Measurements from ENCODE around the gene SPDYE1.
A peak's percentile ranks its signal among the peaks of the same experiment; 100 is the strongest.
"Not testable (repeated sequence)": the region's sequence is repeated elsewhere in the genome, so short reads cannot be mapped to it uniquely, and the experiment has no call there.

Gene SPDYE1

GRCh38 chr7:43990829-43991228, 6.9 kb upstream of the SPDYE1 start:
- DNase-seq (ENCODE audit: low spot score); FAIRE-seq: not testable (repeated sequence)

GRCh38 chr7:43992896-43993295, 4.8 kb upstream of the SPDYE1 start:
- DNase-seq (ENCODE audit: low spot score): peak; percentile 49
- FAIRE-seq: peak; percentile 83

DNA sequence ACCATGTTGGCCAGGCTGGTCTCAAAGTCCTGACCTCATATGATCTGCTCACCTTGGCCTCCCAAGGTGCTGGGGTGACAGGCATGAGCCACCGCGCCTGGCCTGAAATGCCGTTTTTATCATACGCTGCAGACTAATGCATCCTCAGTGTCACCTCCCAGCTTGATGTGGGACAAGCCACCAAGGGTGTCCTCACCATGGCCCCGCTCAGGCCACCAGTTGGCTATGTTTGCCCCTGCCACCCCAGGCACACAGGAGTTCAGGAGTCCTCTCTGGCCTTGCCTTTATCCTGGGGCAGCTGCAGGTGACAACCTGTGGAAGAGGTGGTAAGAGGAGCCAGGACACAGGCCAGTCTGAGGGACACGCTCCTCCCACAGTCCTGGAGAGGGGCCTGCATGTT, 3.0 kb upstream of the SPDYE1 start:
- not testable (repeated sequence) for DNase-seq (ENCODE audit: low spot score); FAIRE-seq

GRCh38 chr7:44012081-44012480, 14.4 kb downstream of the SPDYE1 start:
- not testable (repeated sequence) for DNase-seq (ENCODE audit: low spot score); FAIRE-seq

GRCh38 chr7:44015090-44015489, 17.4 kb downstream of the SPDYE1 start:
- FAIRE-seq; DNase-seq (ENCODE audit: low spot score): not testable (repeated sequence)

DNA sequence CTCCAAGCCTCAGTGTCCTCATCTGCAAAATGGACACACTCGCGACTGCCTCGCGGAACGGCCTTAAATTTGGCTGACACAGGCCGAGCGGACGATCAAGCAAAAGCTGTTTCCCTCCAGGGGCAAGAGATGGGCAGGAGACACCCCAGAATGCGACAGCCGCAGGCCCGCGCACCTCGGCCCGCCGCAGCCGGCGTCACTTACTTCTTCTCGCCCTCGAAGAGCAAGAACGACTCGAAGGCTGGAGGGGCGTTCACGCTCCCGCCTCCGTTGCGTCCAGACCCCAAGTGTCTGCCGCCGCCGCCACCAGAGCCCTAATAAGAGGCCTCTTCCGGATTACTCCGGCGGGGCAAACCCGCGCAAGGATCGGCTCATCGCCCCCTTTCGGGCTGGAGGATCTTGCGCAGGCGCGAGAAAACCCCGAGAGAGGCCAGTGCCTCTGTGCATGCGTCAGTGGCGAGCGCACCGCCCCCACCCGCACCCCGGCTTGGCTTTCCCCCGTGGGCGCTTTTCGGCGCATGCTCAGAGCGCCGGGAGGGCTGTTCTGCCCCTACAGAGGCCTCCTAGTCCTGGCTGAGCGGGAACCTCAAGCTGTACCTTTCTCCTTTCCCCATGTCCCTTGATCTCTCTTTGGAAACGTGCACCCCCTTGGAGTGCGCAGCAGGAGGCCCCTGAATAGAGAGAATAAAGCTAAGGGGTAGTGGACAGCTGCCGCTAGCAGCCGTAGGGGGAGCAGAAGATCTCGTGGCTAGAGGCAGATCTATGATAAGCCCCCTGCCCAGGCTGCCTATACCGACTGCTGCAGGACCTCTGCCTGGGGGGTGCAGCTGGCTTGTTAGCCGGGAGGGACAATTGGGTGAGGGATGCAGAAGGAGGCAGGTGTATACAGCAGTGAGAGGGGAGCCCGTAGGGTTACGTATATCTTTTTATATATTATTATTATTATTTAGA, 21.4 kb downstream of the SPDYE1 start:
- not testable (repeated sequence) for FAIRE-seq
- DNase-seq (ENCODE audit: low spot score): peak; percentile 84

GRCh38 chr7:44019825-44020224, 22.1 kb downstream of the SPDYE1 start:
- FAIRE-seq; DNase-seq (ENCODE audit: low spot score): not testable (repeated sequence)

- FAIRE-seq; DNase-seq (ENCODE audit: low spot score): not testable (repeated sequence)
Measured at GRCh38 chr7:44022069-44022468, 24.4 kb downstream of the SPDYE1 start.

GRCh38 chr7:44022796-44023467, 25.2 kb downstream of the SPDYE1 start:
- DNase-seq (ENCODE audit: low spot score); FAIRE-seq: not testable (repeated sequence)

GRCh38 chr7:44029433-44029832, 31.7 kb downstream of the SPDYE1 start:
- FAIRE-seq: not testable (repeated sequence)

GRCh38 chr7:44030029-44030428, 32.3 kb downstream of the SPDYE1 start:
- DNase-seq (ENCODE audit: low spot score); FAIRE-seq: not testable (repeated sequence)

More at GRCh38 chr7:44029433-44029832, 31.7 kb downstream of the SPDYE1 start:
- DNase-seq (ENCODE audit: low spot score): not testable (repeated sequence)

GRCh38 chr7:44031319-44031718, 33.6 kb downstream of the SPDYE1 start:
- DNase-seq (ENCODE audit: low spot score); FAIRE-seq: not testable (repeated sequence)

DNA sequence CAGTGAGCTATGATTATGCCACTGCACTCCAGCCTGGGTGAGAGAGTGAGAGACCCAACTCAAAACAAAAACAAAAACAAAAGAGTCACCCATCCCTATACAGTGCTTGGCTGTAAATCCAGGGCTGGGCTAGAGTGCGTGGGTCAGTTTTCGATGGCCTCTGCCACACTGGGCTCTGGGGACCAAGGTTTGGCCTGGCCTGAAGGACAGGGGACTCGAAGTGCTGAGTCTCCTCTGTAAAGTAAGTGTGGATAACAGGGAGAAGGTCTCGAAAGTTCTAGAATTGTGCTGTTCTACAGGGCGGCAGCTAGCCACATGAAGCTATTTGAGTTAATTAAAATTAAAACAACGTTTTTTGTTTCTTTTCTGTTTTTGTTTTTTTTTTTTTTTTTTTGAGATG, 34.3 kb downstream of the SPDYE1 start:
- DNase-seq (ENCODE audit: low spot score); FAIRE-seq: not testable (repeated sequence)

DNA sequence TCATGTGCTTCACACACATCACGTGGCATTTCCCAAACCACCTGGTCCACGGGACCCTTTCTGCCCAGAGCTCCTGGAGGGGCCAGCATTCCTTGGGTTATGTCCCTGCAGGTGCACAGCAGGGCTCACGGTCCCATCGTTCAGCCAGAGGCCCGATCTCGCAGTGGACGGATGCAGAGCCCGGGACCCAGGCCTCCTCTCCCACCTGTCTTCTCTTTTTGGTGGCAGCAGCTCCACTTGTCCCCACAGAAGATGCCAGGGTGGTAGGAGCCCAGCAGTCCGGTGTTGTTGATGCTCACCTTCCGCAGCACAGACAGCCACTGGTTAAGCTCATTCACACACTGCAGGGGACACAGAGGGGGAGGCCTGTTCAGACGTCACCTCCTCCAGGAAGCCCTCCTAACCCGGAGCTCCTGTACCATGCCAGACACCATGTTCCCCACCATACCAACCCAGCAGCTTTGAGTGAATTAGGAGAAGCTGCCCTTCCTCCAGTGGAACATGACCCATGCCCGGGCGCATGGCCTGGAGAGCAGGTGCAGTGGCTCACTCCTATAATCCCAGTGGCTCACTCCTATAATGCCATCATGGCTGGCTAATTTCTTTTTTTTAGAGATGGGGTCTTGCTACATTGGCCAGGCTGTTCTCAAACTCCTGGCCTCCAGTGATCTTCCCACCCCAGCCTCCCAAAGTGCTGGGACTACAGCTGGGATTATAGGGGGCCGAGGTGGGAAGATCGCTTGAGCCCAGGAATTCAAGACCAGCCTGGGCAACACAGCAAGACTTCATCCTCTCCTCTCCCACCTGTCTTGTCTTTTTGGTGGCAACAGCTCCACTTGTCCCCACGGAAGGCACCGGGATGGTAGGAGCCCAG, 36.5 kb downstream of the SPDYE1 start:
- FAIRE-seq; DNase-seq (ENCODE audit: low spot score): not testable (repeated sequence)

GRCh38 chr7:44036364-44036763, 38.7 kb downstream of the SPDYE1 start:
- DNase-seq (ENCODE audit: low spot score); FAIRE-seq: not testable (repeated sequence)

GRCh38 chr7:44037951-44038350, 40.3 kb downstream of the SPDYE1 start:
- not testable (repeated sequence) for DNase-seq (ENCODE audit: low spot score); FAIRE-seq

- not testable (repeated sequence) for DNase-seq (ENCODE audit: low spot score)
Measured at GRCh38 chr7:44038553-44038952, 40.9 kb downstream of the SPDYE1 start.

DNA sequence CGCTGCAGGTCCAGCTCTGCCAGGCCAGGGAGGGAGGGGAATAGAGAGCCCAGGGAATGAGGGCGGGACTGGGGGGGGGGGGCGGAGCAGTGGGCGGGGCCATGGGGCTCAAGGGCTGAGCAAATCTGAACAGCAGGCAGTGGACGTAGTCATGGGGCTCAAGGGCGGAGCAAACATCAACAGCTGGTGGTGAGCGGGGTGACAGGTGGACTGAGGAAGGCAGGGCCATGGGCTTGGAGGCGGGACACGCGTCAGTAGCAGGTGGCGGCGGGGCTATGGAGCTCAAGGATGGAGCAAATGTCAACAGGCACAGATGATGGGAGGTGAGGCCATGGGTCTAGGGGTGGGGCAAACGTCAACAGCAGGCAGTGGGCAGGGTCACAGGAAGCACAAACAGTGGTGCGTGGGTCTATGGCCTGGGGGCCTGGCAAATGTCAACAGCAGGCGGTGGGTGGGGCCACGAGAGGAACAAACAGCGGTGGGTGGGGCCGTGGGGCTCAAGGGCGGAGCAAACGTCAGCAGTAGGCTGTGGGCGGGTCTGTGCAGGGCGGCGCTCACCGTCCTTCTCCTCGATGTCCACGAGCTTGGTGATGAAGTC, 41.4 kb downstream of the SPDYE1 start:
- not testable (repeated sequence) for DNase-seq (ENCODE audit: low spot score)

More at GRCh38 chr7:44038553-44038952, 40.9 kb downstream of the SPDYE1 start:
- not testable (repeated sequence) for FAIRE-seq

DNA sequence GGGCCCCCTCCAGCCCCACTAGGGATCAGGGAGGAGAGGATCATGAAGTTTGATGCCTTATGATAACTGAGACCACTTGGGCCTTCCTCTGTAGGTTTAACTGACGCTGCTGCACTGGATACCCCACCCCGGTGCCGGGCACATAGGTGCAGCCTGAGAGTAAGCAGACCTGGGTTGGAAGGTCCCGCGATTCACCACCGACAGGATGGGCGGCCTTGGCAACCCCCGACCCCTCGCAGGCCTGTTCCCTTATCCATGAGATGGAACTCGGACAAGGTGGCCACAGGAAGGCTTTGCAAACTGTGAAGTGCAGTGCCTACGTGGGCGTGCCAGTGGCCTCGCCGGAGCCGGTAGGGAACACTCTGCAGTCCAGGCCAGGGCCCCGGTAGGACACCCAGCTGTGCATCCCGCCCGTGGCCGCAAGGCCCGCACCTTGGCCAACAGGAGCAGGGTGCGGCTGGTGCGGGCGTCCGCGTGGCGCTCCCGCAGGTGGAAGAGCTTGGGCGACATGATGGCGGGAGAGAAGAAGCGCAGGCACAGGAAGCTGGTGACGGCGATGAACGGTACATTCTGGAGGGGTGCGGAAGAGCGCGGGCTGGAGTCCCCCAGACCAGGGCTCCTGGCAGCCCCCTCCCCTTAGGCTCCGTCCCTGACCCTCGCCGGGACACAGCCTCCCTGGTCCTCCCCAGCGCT, 42.2 kb downstream of the SPDYE1 start:
- not testable (repeated sequence) for DNase-seq (ENCODE audit: low spot score); FAIRE-seq

More for the DNA sequence above, 41.4 kb downstream of the SPDYE1 start:
- not testable (repeated sequence) for FAIRE-seq

GRCh38 chr7:44040493-44040891, 42.8 kb downstream of the SPDYE1 start:
- FAIRE-seq; DNase-seq (ENCODE audit: low spot score): not testable (repeated sequence)
